ENCODE results near the gene ASB13. TPM values are rescaled to one million over a fixed set of nuclear protein-coding genes. Genes with fewer than 3 reads are reported as not detected.

The ASB13 gene
- total and polyA plus RNA-seq, 2 donors (not counting 1 experiment from before 2014, with no cell fraction given) = 5.4 to 15.4 TPM

DNA sequence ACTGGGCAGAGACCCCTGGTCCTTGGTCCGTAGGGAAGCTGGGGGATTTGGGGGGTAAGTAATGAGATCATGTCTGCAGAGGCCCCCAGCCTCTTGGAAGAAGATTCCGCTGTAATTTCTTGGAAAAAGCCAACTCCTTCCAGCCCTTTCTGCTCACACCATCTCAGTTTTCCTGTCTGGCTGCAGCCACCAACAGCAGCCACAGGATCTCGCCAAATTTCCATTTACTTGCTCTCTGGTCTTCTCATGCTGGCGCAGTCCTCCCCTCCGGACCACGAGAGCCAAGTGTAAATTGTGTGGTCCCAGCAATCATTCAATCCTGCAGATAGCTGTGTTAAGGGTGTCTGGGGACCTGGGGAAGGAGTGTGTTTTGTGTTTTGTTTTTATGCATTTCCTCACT lies 49.6 kb downstream of the ASB13 start:
- H3K4me1 ChIP-seq (ENCODE audit: control insufficient read depth, extremely low read depth, insufficient read depth, low read length) = peaks cover 5% of the 10 kb centered on the region

DNA sequence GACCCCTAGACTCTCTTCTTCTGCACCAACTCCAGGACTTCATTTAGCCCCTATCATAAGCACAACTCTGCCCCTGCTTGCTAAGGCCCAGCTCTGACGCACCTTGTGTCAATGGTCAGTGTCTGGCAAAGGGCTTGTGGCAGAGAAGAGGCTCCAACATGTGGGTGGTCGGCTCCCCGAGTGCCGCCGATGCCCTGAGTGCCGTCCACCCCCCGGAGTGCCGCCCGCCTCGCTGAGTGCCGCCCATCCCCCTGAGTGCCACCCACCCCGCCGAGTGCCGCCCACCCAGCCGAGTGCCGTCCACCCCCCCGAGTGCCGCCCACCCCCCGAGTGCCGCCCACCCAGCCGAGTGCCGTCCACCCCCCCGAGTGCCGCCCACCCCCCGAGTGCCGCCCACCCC lies 50.3 kb downstream of the ASB13 start:
- no peaks in the 10 kb centered on the region for H3K27me3 ChIP-seq (ENCODE audit: control insufficient read depth, insufficient read depth, low read length)
- H3K36me3 ChIP-seq (ENCODE audit: control insufficient read depth, insufficient read depth, low read length) = no peaks in the 10 kb centered on the region
- H3K4me2 ChIP-seq (ENCODE audit: extremely low read depth, insufficient read depth, low read length) = no peak overlapping the region
- no peaks in the 10 kb centered on the region for H4K20me1 ChIP-seq (ENCODE audit: control insufficient read depth, extremely low read depth, insufficient read depth, low read length)
- no peak overlapping the region for H3K27ac ChIP-seq (ENCODE audit: insufficient read depth, low read length)
- no peak for TF ChIP-seq EZH2 (IDR thresholded peaks at IDR 0.05; ENCODE audit: low read length, missing control alignments)
- TF ChIP-seq, protein P1, sequence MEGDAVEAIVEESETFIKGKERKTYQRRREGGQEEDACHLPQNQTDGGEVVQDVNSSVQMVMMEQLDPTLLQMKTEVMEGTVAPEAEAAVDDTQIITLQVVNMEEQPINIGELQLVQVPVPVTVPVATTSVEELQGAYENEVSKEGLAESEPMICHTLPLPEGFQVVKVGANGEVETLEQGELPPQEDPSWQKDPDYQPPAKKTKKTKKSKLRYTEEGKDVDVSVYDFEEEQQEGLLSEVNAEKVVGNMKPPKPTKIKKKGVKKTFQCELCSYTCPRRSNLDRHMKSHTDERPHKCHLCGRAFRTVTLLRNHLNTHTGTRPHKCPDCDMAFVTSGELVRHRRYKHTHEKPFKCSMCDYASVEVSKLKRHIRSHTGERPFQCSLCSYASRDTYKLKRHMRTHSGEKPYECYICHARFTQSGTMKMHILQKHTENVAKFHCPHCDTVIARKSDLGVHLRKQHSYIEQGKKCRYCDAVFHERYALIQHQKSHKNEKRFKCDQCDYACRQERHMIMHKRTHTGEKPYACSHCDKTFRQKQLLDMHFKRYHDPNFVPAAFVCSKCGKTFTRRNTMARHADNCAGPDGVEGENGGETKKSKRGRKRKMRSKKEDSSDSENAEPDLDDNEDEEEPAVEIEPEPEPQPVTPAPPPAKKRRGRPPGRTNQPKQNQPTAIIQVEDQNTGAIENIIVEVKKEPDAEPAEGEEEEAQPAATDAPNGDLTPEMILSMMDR (conservative IDR thresholded peaks at IDR 0.05 in 1 of 2, IDR thresholded peaks at IDR 0.05 in 1 of 2; ENCODE audit: low read depth in 1 of 2, low read length in 2 of 2) = no peak
- H3K9me3 ChIP-seq (ENCODE audit: control insufficient read depth, insufficient read depth, low read depth, low read length) = no peaks in the 10 kb centered on the region
- H3K4me3 ChIP-seq (replicated peaks in 1 of 4; ENCODE audit: control extremely low read depth in 1 of 4, insufficient read depth in 1 of 4, low read depth in 3 of 4, low read length in 4 of 4) = no peak overlapping the region
- H3K4me1 ChIP-seq (ENCODE audit: control insufficient read depth, extremely low read depth, insufficient read depth, low read length) = peaks cover 5% of the 10 kb centered on the region
- H2AFZ ChIP-seq (ENCODE audit: low read length) = no peak overlapping the region
- H3K79me2 ChIP-seq (ENCODE audit: control insufficient read depth, insufficient read depth, low read length) = no peaks in the 10 kb centered on the region
- H3K9ac ChIP-seq (ENCODE audit: insufficient read depth, low read length) = no peak overlapping the region
- DNase-seq (ENCODE audit: low read depth in 2 of 2) = no peak

More for the DNA sequence above, 49.6 kb downstream of the ASB13 start:
- H4K20me1 ChIP-seq (ENCODE audit: control insufficient read depth, extremely low read depth, insufficient read depth, low read length) = no peaks in the 10 kb centered on the region
- TF ChIP-seq, protein P1 (conservative IDR thresholded peaks at IDR 0.05 in 1 of 2, IDR thresholded peaks at IDR 0.05 in 1 of 2; ENCODE audit: low read depth in 1 of 2, low read length in 2 of 2) = no peak
- TF ChIP-seq EZH2 (IDR thresholded peaks at IDR 0.05; ENCODE audit: low read length, missing control alignments) = no peak
- no peak overlapping the region for H3K4me3 ChIP-seq (replicated peaks in 1 of 4; ENCODE audit: control extremely low read depth in 1 of 4, insufficient read depth in 1 of 4, low read depth in 3 of 4, low read length in 4 of 4)
- no peak overlapping the region for H2AFZ ChIP-seq (ENCODE audit: low read length)
- H3K4me2 ChIP-seq (ENCODE audit: extremely low read depth, insufficient read depth, low read length) = no peak overlapping the region
- H3K27me3 ChIP-seq (ENCODE audit: control insufficient read depth, insufficient read depth, low read length) = no peaks in the 10 kb centered on the region
- H3K9me3 ChIP-seq (ENCODE audit: control insufficient read depth, insufficient read depth, low read depth, low read length) = no peaks in the 10 kb centered on the region
- H3K79me2 ChIP-seq (ENCODE audit: control insufficient read depth, insufficient read depth, low read length) = no peaks in the 10 kb centered on the region
- DNase-seq (ENCODE audit: low read depth in 2 of 2) = no peak
- no peak overlapping the region for H3K9ac ChIP-seq (ENCODE audit: insufficient read depth, low read length)
- H3K27ac ChIP-seq (ENCODE audit: insufficient read depth, low read length) = no peak overlapping the region
- H3K36me3 ChIP-seq (ENCODE audit: control insufficient read depth, insufficient read depth, low read length) = no peaks in the 10 kb centered on the region

DNA sequence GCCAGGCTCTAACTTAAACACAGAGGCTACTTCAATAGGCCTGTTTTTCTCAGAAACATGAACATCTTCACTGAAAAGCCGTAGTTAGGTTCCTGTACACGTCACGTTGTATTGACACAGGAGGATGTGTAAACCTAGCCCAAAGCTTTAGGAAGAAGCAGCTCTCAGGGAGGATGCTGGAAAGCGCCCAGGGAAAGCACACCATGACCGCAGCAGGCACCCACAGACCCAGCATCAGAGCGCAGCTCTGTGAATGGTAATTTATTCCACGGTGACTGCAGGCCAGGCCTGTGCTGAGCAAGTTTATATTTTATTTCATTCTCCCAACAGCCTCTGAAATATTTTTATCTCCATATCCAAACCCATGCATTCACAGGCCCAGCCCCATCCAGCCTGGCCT lies 51.1 kb downstream of the ASB13 start:
- TF ChIP-seq EZH2 (IDR thresholded peaks at IDR 0.05; ENCODE audit: low read length, missing control alignments) = no peak
- TF ChIP-seq, protein P1 (conservative IDR thresholded peaks at IDR 0.05 in 1 of 2, IDR thresholded peaks at IDR 0.05 in 1 of 2; ENCODE audit: low read depth in 1 of 2, low read length in 2 of 2) = no peak
- H3K9me3 ChIP-seq (ENCODE audit: control insufficient read depth, insufficient read depth, low read depth, low read length) = no peaks in the 10 kb centered on the region
- no peak overlapping the region for H3K4me3 ChIP-seq (replicated peaks in 1 of 4; ENCODE audit: control extremely low read depth in 1 of 4, insufficient read depth in 1 of 4, low read depth in 3 of 4, low read length in 4 of 4)
- no peak overlapping the region for H2AFZ ChIP-seq (ENCODE audit: low read length)
- H3K79me2 ChIP-seq (ENCODE audit: control insufficient read depth, insufficient read depth, low read length) = no peaks in the 10 kb centered on the region
- DNase-seq (ENCODE audit: low read depth in 2 of 2) = peak in 1 of 2 donors; percentile 32
- H3K4me2 ChIP-seq (ENCODE audit: extremely low read depth, insufficient read depth, low read length) = no peak overlapping the region
- H3K36me3 ChIP-seq (ENCODE audit: control insufficient read depth, insufficient read depth, low read length) = no peaks in the 10 kb centered on the region
- no peak overlapping the region for H3K9ac ChIP-seq (ENCODE audit: insufficient read depth, low read length)
- H3K27me3 ChIP-seq (ENCODE audit: control insufficient read depth, insufficient read depth, low read length) = no peaks in the 10 kb centered on the region
- no peaks in the 10 kb centered on the region for H4K20me1 ChIP-seq (ENCODE audit: control insufficient read depth, extremely low read depth, insufficient read depth, low read length)
- H3K4me1 ChIP-seq (ENCODE audit: control insufficient read depth, extremely low read depth, insufficient read depth, low read length) = peaks cover 5% of the 10 kb centered on the region
- H3K27ac ChIP-seq (ENCODE audit: insufficient read depth, low read length) = no peak overlapping the region
